NCI-H1436 treated with DMSO at 0.1 percent for 48 hours (cell line): ENCODE results near the gene FLNB.
"Not testable (repeated sequence)": the region's sequence is repeated elsewhere in the genome, so short reads cannot be mapped to it uniquely, and the experiment has no call there.

Experiments used
- DNase-seq: peaks from one replicate; lab custom pipeline; 2025; lab: John Stamatoyannopoulos, UW

FLNB gene

DNA sequence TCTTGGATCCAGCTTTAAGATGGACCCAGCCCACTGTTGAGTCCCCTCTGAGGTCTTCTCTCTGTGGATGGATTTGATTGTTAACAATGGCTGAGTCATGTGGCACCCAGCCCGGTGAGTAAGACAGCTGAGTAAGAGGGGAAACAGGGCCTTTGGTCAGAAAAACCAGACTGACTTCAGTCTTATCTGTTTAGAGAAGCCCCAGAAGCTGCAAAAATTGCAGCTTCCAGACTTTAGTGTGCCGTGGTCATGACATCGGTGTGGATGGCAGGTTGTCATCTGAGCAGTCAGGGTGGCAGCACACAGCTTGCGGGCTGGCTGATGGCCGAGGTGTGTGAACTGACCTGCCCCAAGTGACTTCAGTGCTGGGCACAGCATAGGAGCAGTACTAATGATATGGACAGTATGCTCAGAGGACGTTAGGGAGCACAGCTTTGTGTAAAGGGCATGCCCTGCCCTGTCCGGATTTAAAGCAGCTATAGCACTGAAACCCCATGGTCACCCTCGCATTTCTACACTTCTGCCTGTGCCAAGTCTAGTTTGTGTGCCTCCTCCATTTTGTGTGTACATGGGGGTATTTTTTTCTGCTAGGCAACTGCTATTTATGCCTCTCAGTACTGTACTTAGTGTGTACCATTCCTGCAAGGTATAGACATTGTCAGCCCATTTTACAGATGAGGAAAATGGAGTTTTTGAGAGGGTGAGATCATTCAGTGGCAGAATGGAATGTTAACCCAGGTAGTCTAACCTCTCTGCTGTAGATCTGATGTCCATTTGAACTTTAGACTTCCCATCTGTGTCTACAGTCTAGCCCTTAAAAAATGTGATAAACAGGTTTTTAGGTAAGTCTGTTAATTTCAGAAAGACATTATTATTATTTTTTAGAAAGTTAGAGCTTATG, 44.4 kb downstream of the FLNB start:
- no peak for DNase-seq

- no peak for DNase-seq
Measured at GRCh38 chr3:58054652-58055051, 46.4 kb downstream of the FLNB start.

GRCh38 chr3:58055314-58055713, 47.1 kb downstream of the FLNB start:
- DNase-seq, result no peak

- not testable (repeated sequence) for DNase-seq
Measured at GRCh38 chr3:58055891-58056290, 47.7 kb downstream of the FLNB start.

- no peak for DNase-seq
Measured at GRCh38 chr3:58058361-58059263, 50.4 kb downstream of the FLNB start.

DNA sequence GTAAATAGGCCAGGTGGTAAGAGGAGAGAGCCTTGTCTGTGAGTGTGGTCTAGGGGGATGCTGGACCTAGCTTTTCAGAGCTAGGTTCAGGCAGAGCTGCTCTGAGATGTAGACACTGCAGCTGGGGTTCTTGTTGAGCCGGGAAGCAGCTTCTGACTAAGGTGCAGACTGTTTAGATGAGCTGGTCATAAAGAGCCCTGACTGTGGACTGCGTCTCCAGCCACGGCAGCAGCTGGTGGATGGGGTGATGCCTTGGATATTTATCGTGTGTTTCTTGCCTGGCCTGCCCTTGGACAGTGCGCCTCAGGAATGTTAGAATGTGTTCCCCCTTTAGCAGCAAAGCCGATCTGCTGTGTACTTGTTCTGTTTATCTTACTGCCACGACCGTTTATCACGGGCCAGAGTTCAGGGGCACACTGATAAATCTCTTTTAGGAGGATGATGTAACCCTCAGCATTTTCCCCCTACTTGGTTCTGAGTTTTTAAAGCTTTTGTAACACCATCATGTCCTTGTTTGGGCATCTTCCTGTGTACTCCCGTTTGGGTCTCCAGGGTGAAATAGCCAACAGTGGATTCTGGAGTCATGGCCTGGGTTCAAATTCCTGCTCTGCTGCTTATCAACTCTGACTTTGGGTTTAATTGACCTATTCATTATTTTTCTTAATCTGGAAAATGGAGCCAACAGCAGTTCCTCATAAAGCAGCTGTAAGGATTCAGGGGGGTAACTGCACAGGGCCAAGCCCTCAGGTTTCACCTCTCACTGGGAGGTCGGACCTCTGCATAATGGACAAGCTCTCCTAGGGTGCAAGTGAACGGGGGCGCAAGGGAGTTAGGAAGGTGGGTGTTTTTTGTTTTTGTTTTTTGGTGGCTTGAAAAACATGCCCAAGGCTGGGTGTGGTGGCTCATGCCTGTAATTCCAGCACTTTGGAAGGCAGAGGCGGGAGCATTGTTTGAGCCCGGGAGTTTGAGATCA, 51.4 kb downstream of the FLNB start:
- no peak for DNase-seq

GRCh38 chr3:58062472-58062871, 54.2 kb downstream of the FLNB start:
- DNase-seq, result no peak

DNA sequence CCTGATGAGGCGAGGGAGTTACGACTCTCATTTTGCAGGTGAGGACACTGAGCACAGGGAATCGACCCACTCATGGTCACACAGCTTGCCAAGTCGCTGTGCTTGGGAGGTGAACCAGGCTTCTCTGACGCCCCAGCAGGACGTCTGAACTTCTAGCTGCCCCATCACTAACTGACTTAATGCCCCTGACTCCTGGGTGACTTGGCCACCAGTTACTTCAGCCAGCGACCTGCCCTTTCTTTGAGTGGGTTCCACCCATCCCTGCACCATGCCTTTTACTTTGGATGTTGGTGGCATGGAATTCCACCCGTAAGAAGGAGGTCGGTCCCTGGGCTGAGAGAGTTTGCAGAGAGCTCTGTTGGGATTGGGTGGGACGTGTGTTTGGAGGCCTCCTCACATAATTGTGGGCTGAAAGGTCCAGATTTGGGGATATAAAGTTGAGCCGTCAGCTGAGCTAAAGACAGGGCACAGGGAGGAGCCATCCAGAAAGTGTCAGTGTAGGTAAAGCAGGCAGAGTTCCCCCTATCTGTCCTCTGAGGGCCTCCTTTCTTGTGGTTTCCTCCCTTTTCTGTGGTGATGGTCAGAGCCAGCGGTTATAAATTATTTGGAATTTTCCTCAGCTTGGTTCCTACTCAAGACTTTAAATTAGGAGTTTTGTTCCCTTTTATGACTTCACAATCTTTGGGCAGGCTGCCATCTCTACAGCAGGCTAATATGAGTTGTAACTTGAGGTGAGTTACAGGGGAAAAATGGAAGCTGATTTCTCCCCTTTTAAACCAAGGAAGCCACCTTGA, 55.0 kb downstream of the FLNB start:
- DNase-seq, result no peak

DNA sequence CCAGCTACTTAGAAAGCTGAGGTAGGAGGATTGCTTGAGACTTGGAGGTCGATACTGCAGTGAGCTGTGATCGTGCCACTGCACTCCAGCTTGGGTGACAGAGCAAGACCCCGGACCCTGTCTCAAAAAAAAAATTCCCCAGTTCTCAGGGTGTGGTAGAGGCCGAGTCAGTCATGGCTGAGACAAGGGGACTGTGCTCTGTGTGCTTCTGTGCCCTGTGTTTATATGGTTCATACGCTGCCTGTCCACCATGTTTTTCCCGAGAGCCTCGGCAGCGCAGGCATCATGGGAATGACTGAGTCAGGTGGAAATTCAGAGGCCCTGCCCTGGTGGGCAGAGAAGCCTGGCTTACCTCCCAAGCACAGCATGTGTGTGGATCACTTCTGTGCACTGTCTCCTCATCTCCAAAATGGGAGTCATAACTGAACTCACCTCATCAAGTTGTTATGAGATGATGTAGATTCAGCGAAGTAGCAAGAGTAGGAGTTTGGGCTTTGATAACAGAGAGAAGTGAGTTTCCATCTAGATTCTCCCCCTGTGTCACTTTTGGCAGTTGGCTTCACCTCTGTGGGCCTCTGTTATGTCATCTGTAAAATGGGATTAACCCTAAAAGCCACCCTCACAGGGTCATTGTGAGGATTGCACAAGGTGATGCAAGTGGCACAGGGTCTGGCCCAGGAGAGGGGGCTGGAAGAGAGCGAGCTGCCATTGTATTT, 56.9 kb downstream of the FLNB start:
- DNase-seq, result no peak

GRCh38 chr3:58065700-58066167, 57.5 kb downstream of the FLNB start:
- DNase-seq, result no peak

DNA sequence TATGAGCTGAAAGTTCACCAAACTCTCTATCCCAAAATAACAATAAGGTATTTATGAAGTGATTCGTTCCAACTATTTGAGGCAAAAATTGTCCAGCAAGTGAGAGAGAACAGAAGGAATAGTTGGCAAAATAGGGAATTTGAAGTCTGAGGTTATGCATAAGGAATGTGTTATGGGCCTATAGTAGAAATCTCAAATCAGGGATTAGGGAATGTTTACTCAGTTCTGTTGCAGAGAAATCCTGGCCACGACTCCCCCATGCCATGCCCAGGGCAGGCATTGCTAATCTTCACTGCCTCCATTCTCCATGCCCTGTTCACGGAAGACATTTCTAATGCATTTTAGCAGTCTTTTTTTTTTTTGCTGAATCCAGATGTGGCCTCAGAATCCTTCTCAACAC, 58.6 kb downstream of the FLNB start:
- DNase-seq, result no peak

- no peak for DNase-seq
Measured at GRCh38 chr3:58068122-58068809, 60.0 kb downstream of the FLNB start.

- no peak for DNase-seq
Measured at GRCh38 chr3:58071480-58071971, 63.3 kb downstream of the FLNB start.

- no peak for DNase-seq
Measured at GRCh38 chr3:58072052-58072762, 64.0 kb downstream of the FLNB start.

DNA sequence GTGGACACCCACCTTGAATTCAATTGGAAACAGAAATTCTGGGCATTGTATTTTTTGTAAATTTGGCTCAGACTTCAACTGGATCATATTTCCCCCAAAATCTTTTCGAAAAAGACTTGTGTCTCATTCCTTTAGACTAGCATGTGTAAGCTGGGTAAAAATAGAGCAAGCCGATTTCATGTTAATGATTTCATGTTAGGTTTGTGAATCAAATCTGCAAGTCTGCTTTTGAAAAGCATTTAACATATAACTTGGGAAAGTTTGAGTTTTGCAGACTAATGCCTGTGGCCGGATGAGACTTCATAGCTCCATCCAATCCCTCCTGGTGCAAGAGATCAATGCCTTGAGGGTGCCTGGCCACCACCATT, 64.5 kb downstream of the FLNB start:
- DNase-seq, result no peak

GRCh38 chr3:58073301-58074108, 65.3 kb downstream of the FLNB start:
- no peak for DNase-seq

- no peak for DNase-seq
Measured at GRCh38 chr3:58074116-58074715, 66.0 kb downstream of the FLNB start.
